Activated CD4-positive, CD25-positive, alpha-beta regulatory T cell (primary cell): ENCODE measurements around the gene ATM.

ENCODE experiments used
- DNase-seq, 4 experiments: peaks; one replicate each; lab custom pipeline; 2025; lab: John Stamatoyannopoulos, UW

Gene ATM

GRCh38 chr11:108222574-108223347 is at the start of gene ATM, which contains the start of gene NPAT:
ATM (plus strand) TSS chr11:108223067; CDS start chr11:108227625, 4,558 bp downstream.
NPAT (minus strand) TSS chr11:108222638; CDS start chr11:108222536, 102 bp downstream.
- peak; percentile 93 to 96 (median 95) for DNase-seq

- DNase-seq: no peak
Measured at GRCh38 chr11:108177570-108177969, 45.3 kb upstream of the ATM start.

GRCh38 chr11:108193725-108194124 is 29.1 kb upstream of the ATM start:
- no peak for DNase-seq

- DNase-seq: no peak
Measured at GRCh38 chr11:108196901-108197300, 26.0 kb upstream of the ATM start.

- no peak for DNase-seq
Measured at GRCh38 chr11:108197351-108197750, 25.5 kb upstream of the ATM start.

DNA sequence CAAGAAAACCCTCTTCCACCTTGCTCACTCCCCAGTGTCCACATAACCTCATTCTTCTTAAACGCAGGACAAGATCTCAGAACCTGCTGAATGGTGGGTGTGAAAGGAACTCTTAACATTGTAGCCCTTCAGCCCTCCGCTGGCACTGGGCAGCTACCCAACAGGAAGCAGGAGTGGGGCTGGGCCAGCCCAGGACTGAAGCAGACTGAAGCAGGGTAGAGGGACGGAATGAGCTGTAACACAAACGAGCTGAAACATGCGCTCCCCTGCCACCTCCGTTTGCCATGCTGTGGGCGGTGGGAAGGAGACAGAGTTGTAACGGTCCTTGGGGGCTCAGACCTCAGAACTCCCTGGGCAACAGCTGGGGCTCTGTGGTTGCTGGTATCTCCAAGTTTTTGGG is 24.0 kb upstream of the ATM start:
- DNase-seq: no peak

DNA sequence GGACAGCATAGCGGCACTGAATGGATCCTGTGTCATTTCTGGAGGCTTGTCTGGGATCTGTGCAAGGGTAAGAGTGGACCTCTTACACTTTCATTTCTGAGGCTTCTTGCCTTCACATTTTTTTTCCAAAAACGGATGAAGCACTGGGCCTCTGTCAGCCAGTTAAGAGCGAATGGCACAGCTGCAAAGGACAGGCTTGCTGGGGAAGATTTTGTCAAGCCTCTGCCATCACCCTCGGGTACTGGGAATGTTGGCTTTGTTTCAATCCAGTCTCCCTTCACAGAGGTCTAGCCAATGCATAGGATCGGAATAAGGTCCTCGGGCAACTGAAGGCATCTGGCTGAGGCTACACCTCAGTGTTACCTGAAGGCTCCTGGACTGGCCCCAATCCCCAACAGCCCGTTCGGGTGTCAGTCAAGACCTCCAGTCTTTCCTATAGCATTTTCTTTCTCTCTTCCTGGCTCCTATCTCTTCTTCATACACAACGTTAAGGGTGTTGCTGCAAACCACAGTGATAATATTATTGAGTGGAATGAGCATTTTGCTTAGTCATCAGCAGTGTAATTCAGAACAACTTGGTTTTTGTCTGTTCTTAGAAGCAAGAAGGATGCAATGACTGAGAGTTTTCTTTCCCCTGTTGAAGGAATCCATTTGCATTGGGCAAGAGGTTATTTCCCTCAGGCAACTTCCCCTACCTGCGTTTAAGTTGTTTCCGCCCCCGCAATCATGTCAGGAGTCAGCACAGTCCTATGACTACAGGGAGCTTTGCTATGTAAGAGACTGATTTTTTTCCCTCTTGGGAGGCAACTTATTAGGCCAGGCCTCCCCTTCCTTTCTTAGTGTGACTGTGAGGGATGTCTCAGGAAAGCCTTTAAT is 23.2 kb upstream of the ATM start:
- peak in 2 of 4 experiments; percentile 18 to 29 for DNase-seq

GRCh38 chr11:108203075-108203474 is 19.8 kb upstream of the ATM start:
- DNase-seq: no peak

- no peak for DNase-seq
Measured at GRCh38 chr11:108204376-108204775, 18.5 kb upstream of the ATM start.

DNA sequence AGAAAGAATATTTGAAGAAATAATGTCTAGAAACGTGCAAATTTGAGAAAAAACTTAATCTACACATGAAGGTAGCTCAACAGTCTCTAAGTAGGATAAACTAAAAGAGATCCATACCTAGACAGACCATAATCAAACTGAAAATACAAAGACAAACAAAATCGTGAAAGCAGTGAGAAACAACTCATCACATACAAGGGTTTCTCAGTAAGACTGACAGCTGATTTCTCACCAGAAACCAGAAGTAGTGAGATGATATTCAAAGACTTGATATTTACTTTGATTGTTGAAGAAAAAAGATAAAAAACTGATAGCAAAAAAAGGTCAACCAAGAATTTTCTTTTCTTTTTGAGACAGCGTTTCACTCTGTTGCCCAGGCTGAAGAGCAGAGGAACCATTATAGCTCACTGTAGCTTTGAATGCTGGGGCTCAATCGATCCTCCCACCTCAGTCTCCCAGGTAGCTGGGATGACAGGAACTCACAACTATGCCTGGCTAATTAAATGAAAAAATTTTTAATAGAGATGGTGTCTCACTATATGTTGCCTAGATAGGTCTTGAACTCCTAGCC is 17.9 kb upstream of the ATM start:
- no peak for DNase-seq

DNA sequence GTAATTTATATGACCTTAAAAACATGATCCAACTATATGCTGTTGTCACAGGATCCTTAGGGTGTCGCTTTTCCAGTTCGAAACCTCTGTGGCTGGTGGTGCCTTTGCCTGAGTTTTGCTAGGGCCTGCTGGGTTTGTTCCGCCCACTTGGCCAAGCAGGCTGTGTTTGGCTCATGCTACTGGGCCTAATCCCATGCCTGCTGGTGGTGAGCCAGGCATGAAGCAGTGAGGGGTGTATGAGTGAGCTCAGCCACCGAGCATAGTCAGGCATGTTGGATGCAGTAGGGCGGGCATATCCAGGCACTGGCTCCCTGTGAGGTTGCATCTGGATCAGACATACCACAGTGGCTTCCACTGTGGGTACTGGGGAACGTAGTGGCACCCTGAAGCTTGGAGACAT is 16.7 kb upstream of the ATM start:
- no peak for DNase-seq

GRCh38 chr11:108206969-108207682 is 15.7 kb upstream of the ATM start:
- DNase-seq: no peak

DNA sequence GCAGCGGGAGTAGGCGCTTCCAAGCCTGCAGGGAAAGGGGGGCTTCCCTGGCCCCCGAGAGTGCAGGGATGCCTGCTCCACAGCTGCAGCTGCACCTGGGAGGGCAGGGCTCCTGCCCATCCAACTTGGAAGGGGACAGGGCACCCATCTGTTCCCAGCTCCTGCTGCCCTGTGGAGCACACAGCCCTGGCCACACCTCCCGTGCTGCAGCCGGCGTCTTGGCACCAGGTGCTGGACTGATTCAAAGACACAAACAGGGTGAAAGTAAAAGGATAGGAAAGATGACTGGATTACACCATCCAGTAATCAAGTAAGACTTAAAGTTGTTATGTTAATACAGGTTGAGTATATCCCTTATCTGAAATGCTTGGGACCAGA is 15.2 kb upstream of the ATM start:
- DNase-seq: no peak

DNA sequence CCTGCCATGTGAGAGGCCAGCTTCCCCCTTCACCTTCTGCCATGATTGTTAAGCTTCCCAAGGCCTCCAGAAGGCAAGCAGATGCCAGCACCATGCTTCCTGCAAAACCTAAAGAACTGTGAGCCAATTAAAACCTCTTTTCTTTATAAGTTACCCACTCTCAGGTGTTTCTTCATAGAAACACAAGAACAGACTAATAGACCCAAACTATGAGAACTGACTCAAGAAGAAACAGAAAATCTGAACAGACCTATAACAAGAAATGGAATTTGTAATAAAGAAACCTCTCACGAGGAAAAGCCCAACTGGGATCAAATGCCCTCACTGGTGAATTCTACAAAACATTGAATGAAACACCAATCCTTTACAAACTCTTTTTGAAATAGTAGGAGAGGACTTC is 12.4 kb upstream of the ATM start:
- no peak for DNase-seq

- DNase-seq: no peak
Measured at GRCh38 chr11:108213784-108214183, 9.1 kb upstream of the ATM start.

GRCh38 chr11:108216988-108217387 is 5.9 kb upstream of the ATM start:
- DNase-seq: no peak

DNA sequence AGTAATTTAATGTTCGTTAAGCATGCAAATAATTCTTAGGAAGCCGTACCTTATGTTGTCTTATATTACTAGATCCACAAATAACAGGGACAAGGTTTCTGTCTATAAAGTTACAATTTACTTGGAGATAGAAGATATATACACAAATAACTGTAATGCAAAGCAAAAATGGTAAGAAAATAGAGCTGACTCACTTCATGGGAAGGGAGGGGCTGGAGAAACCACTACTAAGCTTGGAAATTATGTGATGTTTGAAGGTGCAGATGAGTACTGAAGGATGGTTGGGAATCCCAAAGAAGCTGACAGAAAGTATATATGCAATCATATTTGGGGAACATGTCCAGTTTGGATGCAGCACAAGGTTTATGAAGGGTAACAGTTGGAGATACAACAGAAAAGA is 4.4 kb upstream of the ATM start:
- no peak for DNase-seq

- no peak for DNase-seq
Measured at GRCh38 chr11:108218912-108219783, 3.7 kb upstream of the ATM start.

DNA sequence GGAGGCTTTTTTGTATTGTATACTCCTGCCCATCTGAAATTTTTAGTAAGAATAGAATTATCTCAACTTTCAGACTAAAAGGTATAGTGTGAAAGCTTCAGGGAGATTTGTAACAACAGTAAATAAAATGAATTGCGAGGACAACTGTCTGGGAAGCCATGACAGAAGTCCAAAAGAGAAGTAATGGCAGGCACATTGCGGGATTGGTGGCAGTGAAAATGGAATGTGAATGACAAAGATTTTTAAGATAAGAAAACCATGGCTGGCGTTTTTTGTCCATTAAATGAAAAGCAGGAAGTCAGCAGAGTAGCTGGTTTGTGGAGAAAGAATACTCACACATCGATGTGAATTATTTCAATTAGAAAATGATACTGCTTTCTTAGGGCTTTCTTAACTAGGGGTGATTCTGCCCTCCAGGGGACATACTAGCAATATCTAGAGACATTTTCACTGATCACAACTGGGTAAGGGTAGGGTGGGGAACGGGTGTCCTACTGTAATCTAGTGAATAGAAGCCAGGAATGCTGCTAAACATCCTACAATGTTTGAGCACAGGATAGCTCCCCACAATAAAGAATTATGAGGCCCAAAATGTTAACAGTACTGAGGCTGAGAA is 2.0 kb upstream of the ATM start:
- no peak for DNase-seq

DNA sequence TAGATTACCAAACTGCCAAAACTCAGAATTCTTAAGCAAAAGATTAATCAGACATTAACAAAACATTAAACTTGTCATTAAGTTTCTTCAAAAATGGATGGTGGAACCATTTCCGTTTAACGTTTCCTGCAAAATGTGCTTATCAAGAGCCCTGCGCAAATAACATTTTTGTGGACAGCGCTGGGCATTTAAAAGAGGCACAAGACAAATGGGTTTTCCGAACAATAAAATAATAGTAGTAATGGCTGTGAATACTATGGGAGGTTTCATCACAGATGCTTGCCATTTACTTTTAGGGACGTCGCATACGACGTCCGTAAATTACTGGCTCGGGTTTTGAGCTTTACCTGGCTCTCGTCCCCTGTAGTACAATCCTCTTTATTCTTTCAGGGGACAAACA is 1.5 kb upstream of the ATM start:
- no peak for DNase-seq
